HG03460 (cell line): ENCODE measurements around the gene PRKCE.
"Not testable (repeated sequence)": the region's sequence is repeated elsewhere in the genome, so short reads cannot be mapped to it uniquely, and the experiment has no call there.

Experiments
- ATAC-seq: cut with Tn5 transposase; IDR thresholded peaks from one replicate; pipeline ENCODE4 v1.9.1; 2021; ENCODE audit not compliant: unreplicated experiment

PRKCE gene

DNA sequence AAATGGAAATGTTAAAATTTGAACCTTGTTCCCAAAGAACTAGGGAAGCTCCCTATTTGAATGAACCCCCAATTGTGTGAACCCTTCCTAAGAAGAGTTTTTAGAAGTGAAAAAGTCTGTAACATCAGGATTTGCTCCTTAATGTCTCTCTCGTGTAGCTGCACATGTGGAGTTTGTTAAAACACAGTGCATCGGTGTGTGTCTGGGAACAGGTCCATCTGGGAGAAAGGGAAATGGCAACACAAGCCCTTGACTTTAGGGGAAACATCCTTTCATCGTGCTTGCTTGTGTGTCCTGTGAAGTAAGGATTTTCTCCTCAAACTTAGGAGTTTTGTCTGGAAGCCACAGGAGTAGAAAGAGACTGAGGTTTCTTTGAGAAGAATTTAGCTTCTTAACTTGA is 203.9 kb downstream of the PRKCE start:
- ATAC-seq: no peak

DNA sequence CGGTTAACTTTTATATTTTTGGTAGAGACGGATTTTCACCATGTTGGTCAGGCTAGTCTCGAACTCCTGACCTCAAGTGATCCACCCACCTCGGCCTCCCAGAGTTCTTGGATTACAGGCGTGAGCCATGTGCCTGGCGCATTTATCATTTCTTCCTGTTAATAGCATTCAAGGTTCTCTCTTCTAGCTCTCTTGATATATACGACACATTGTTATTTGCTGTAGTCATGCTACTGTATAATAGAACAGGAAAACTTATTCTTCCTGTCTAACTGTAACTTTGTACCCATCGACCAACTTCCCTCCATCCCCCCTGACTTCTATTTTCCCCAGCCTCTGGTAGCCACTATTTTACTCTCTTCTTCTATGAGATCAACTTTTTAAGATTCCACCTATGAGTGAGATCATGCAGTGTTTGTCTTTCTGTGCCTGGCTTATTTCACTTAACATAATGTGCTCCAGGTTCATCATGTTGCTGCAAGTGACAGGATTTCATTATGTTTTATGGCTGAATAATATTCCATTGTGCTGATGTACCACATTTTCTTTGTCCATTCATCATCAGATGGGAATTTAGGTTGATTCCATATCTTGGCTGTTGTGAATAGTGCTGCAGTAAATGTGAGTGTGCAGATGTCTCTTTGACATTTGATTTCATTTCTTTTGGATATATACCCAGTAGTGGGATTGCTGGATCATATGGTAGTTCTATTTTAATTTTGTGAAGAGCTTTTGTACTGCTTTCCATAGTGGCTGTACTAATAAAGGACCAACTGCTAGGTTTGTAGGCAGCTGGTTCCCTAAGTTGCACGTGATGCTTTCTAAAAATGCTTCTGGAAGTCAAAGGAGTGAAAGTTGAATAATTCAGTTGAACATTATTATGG is 205.2 kb downstream of the PRKCE start:
- no peak for ATAC-seq

GRCh38 chr2:45857275-45857609 is 205.8 kb downstream of the PRKCE start:
- ATAC-seq: no peak

- ATAC-seq: no peak
Observed at GRCh38 chr2:45857867-45858520, 206.5 kb downstream of the PRKCE start.

DNA sequence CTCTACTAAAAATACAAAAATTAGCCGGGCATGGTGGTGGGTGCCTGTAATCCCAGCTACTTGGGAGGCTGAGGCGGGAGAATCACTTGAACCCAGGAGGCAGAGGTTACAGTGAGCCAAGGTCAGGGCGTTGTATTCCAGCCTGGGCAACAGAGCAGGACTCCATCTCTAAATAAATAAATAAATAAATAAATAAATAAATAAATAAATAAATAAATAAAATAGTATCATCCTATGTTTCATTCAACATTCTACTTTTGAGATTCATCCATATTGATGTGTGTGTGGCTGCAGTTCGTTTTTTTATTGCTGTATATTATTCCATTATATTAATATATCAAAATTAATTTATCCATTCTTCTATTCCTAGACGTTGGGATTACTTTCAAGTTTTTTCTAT is 207.4 kb downstream of the PRKCE start:
- ATAC-seq: not testable (repeated sequence)

DNA sequence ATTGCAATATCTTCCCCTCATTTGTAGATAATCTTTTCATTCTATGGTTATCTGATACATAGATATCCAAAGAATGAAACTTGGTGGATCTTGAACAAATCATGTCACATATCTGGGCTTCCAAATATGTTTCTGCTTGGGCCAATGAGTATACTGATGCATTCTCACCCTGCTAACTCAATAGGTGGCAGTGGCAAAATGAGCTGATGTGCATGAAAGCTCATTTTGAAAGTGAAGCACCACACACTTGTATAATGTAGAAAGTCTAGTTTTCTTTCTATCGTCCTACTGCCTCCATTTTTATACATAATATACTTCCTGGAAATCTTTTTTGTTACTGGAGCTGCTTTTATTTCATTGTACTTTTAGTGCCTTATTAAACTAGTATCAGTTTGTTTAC is 208.2 kb downstream of the PRKCE start:
- ATAC-seq: no peak

DNA sequence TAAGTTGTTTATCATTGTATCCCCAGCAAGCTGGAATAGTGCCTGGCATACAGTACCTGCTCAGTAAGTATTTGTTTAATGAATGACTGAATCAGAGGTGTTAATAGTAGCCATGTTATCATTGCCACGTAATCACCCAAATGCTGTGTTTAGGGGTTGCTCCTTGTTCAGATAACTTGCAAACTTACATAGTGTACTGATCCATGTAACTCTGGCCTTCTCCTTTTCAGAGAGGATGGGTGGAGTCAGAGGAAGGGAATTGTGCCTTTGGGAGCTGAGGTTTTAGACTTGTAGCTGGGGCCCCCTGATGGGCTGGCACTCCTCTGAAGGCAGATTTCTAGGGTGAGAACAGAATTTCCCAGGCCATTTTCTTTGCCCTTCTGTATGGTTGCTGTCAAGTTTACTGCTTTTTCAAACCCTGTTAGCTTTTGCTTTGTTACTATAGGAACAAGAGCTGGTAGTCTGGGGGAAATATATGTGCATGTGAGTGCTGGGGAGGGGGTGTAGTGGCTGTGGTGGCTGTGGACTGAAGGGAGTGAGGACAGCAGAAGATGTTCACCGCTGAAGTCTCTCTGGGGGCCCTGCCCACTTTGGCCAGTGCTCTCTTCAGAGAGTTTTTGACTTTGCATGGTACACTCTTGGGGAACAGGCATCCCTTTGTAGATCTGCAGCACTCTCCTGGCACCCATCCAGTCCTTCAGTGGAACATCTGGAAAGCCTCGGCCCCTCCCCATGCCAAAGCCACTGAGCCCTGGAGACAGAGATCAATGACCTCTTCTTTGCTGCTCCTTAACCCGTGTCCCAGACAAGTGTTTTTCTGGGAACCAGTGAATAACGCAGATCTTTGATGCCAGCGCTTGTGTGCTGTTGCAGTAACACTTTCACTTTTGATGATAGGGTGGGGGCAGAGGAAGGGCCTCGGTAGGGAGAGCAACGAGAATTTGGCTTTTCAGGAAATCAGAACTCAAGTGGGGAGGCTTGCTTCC is 209.0 kb downstream of the PRKCE start:
- ATAC-seq: no peak

GRCh38 chr2:45862843-45863242 is 211.4 kb downstream of the PRKCE start:
- ATAC-seq: no peak

DNA sequence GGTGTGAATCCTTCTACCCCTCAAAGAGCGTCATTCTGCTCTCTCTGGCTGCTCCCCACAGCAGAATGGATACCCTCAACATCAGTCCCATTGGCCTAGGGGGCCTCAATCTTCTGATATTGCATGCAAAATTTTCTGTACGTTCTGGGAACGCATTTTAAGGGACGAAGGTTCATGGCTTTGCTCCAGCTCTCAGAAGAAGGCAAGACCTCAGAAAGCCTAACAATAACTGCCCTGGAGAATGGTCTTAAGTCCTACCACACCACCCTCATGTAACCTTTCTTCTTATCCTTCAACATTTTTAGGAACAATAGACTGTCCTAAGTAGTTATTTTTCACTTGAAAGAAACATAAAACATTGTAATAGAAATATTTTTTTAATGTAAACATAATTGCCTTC is 212.6 kb downstream of the PRKCE start:
- ATAC-seq: no peak

DNA sequence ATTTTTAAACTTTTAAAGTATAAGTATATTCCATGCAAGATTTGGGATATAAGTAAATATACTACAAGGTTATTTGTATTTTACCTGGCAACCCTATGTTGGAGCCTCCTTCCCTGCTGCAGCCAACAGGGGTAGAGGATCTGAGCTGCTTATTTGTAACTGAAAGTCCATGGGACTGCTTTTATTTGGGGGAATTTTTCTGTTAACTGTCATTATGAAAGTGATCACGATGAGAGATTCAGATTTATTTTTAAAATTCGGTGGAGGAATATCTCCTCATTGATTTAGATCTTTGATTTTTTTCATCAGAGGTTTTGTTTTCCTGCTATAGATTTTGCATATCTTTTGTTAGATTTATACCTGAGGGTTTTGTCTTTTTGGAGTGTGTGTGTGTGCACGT is 215.9 kb downstream of the PRKCE start:
- ATAC-seq: no peak

GRCh38 chr2:45867800-45868199 is 216.3 kb downstream of the PRKCE start:
- ATAC-seq: no peak

- no peak for ATAC-seq
Observed at GRCh38 chr2:45869165-45869501, 217.7 kb downstream of the PRKCE start.

- ATAC-seq: no peak
Observed at GRCh38 chr2:45871025-45871424, 219.6 kb downstream of the PRKCE start.

DNA sequence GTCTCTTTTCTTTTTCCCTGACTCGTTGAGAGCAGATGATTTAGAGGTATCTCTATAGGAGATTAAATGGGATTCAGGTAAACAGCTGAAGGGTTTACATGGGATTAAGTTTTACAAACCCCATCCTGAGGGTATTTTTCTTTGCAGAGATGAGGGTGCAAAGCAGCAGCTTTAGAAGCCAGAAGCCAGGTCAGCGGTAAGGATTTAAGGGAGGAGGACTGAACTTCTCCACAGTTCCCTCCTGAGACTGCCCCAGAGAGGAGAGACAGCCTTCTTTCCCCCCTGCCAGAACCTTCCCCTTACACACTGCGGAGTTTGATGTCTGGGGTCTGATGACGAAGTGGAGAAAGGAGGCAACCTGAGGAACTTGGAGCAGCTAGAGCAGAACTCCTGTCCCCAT is 220.1 kb downstream of the PRKCE start:
- ATAC-seq: no peak

GRCh38 chr2:45872211-45872610 is 220.7 kb downstream of the PRKCE start:
- no peak for ATAC-seq

DNA sequence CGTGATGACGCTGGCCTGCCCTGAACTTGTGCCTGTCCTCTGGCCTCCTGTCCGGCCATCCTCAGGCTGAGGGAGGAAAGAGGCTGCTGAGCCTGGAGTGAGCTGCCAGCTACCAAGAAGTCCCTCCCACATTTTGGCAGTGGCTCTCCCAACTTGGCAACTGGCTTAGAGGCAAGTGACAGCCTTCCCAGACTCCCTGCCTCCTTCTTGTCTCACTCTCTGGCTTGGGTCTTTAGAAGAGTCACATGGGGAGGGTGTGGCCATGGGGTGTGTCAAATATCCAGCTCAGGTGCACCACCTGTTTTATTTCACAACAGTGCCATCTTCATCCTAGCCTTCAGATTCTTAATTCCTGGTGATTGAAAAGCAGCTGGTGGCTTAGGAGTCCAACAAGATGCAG is 222.9 kb downstream of the PRKCE start:
- no peak for ATAC-seq

DNA sequence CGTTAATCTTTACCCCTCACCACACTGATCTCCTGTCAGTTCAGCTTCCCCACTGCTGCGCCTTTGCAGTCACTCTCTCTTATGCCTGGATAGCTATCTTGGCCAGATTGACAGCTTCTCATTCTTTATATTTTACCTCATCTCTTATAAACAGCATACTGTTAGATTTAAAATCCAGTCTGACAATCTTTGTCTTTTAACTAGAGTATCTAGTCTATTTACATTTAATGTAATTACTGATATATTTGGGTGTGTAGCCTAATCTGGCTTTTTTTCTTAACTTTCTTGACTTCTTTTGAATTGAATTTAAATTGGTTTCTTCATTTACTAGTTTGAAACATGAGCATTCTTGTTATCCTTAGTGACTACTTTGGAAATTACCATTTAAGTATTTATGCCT is 225.1 kb downstream of the PRKCE start:
- no peak for ATAC-seq

DNA sequence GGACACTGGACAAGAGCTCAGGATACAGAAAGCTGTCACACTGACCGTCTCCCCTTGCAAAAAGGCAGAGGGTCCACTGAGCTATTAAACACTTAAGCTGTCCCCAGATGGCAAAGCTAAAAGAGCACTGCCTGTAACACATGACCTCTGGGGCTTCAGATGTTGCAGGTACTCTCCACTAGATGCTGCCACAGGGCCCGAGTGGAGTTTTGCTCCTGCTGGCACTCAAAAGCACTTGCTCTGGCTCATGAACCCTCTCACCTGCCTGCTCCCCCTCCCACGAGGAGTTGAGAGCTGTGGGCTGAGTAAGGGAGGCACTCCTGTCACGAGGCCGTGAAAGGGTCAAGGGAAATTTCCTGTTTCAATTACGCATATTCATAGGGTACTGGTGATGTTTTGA is 227.9 kb downstream of the PRKCE start:
- ATAC-seq: no peak

DNA sequence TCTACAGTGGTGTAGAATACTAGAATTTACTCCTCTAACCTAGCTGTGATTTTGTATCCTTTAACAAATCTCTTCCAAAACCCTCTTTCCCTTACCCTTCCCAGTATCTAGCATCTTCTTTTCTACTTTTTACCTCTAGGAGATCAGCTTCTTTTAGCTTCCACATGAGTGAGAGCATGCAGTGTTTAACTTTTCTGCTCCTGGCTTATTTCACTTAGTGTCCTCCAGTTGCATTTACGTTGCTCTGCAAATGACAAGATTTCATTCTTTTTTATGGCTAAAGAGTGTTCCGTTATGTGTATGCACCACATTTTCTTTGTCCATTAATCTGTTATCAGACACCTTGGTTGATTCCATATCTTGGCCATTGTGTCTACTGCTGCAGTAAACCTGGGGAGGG is 228.5 kb downstream of the PRKCE start:
- ATAC-seq: no peak

- ATAC-seq: no peak
Observed at GRCh38 chr2:45881970-45882581, 230.6 kb downstream of the PRKCE start.
